GM19397 (cell line): ENCODE results near the gene PXK.

Experiments
- ATAC-seq: cut with Tn5 transposase; IDR thresholded peaks from one replicate; pipeline ENCODE4 v1.9.1; 2021; ENCODE audit warnings: mild to moderate bottlenecking, moderate library complexity; ENCODE audit not compliant: unreplicated experiment

Gene PXK

DNA sequence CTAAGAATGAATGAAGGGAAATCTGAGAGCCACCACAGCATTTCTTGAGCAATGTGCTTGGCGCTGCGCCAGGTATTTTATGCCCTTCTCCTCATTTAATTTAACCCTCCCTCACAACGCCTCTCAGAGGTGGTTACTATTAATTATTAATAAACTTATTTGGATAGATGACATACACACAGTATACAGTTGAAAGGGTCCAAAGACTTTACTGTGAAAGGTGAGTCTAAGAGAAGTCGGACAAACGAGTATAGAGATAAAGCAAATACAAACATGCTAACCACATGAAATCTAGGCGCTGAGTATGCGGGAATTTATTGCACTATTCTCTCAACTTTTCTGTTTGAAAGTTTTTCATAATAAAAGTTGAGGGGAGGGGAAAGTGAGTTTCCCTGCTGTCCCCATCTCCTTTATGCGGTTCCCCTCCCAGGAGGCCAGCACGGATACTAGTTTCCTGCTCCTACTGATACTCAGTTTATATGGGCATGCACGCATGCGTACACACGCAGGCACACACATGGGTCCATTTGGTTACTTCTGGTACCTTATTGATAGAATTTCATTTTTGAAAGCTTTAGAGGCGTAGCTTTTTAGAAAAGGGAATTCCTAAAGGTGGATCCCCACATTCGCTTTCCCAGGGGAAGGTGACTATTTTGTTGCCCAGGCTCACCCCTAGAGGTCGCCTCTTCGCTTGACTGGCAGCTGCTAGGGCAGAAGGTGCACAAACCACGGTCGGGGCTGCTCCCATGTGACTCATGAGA lies 130.7 kb downstream of the PXK start:
- ATAC-seq = peak; percentile 88

DNA sequence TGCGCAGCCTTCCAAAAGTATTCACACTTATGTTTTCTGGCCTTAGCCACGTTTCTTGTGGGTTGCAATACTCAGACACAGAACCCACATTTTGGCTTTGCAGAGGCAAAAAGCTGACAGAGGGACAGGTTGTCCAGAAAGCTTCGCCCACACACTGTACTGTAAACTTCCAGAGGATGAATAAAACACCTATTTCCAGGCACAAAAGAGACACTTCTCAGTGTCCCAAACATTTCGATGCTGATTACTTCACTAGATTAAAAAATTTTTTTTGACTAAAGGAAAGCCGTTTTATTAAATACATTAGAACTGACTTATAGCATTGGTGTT lies 131.2 kb downstream of the PXK start:
- ATAC-seq = no peak

DNA sequence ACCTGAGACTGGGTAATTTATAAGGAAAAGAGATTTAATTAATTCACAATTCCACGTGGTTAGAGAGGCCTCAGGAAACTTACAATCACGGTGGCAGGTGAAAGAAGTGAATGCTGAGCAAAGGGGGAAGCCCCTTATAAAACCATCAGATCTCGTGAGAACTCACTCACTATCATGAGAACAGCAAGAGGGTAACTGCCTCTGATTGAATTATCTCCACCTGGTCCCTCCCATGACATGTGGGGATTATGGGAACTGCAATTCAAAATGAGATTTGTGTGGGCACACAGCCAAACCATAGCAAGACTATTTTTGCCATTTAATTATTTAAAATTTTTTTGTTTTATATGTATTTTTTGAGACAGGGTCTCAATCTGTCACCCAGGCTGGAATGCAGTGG lies 132.2 kb downstream of the PXK start:
- ATAC-seq = no peak

DNA sequence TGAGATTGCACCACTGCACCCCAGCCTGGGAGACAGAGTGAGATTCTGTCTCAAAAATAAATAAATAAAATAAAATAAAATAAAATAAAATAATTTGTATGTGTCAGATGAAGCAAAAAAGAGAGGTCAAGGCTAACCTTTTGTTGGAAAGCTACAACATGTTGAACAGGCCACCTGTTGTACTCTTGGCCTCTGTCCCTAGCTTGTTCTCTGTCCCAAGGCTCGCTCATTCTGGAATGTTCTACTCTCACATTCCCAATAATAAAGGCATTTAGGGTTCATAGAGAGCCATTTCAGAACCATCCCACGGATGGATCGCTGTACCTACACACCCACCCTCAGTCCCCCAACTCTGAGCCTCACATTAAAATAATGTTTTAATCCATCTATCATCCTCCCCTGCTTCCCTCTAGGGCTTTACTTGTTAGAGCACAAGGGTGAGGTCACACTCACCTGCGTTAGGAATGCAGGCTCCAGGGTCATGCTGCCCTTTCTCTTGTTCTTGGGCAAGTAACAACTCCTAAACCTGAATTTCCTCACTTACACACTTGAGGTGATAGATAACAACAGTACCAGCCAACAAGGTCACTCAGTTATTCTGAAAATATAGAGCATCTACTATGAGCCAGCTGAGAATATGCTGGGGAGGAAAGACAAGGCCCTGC lies 134.3 kb downstream of the PXK start:
- no peak for ATAC-seq

DNA sequence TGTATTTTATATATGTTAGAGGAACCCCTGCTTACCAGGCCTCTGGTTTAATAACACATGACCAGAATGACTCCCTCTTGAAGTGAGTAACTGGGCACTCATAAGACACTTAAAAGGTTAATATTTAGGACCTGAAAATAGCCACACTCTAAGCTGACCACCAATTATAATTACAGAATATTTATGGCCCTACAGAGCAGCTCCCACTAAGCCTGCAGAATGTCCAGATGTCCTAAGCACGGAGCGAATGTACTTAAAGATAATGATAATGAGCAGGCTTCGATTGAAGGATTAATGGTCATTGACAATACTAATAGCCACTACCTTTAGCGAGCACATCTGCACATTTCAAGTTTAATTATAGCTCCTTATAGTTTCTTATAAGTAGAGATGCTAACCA lies 136.4 kb downstream of the PXK start:
- no peak for ATAC-seq

DNA sequence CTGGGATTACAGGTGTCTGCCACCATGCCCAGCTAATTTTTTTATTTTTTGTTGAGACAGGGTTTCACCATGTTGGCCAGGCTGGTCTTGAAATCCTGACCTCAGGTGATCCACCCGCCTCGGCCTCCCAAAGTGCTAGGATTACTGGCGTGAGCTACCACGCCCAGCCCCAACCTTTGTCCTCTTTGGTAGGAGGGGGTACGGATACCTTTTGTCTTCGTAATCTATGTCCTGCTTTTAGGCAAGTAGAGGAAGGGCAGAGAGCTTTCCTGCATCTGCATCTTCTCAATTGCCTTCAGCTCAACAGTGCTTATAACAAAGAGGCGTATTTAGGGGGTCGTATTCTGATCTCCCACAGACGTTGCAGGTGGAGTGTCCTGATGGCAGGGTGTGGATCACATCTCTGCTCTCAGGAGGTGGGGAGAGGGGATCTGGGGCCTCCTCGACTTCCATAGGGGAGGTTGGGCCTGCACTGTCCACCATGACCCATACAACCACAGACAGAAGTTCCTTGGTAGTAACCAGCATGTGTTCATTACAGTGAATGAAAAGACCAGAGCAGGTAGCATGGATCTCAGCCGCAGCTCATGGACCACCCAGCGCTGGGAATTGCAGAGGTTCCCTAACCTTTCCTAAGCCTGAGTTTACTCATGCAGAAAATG lies 137.8 kb downstream of the PXK start:
- no peak for ATAC-seq

DNA sequence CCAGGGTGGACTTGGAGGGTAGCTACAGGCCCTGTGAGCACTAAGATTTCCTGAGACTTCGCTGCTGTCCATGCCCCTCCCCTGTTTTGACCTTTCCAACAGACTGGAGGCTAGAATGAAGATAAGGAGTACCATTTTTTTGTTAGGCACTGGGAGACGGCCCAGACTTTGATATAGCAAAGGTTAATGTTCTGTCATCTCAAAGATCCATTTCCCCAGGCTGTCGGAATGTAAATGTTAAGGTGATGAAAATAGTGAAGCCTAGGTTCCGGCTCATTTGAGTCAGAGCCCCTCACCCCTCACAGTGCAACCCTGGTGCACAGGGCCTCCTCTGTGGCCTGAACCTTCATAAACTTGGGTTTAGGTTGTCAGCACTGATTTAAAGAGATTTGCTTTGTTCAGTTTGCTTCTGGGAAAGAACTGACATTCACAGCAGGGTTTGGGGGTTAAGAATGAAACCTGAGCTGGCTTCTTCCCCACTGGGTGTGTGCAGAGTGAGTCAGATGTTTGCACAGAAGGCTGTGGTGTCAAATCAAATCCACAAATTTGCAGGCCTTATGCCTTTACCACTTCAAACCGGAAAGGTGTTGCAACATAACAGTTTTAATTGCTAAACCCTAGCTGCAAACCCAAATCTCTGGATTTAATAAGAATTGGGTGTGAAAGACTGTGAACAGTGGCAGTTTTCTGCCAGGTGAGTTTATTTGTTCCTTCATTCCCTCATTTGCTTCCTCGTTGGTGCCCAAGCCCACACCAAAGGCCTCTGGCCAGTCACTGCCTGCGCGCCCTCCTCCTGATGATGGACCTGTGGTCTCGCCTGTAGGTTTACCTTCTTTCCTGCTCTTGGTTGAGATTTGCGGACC lies 138.6 kb downstream of the PXK start:
- ATAC-seq = no peak

DNA sequence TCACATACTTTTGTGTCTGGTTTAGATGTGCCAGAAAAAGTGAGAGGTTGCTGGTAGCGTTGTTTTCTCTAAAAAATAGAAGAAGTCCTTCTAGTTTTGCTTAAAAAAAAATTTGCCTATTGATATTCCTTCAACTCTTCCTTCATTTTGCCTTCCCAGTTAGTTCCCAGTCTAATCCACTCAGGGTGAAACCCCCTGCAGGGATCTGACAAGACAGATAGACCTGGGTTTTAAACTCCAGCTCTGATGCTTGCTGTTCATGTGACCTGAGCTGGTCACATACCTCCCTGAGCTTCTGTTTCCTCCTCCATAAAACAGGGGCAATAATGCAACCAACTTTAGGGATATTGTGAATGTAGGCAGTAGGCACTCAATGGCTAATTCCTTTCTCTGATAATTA lies 140.6 kb downstream of the PXK start:
- ATAC-seq = no peak

DNA sequence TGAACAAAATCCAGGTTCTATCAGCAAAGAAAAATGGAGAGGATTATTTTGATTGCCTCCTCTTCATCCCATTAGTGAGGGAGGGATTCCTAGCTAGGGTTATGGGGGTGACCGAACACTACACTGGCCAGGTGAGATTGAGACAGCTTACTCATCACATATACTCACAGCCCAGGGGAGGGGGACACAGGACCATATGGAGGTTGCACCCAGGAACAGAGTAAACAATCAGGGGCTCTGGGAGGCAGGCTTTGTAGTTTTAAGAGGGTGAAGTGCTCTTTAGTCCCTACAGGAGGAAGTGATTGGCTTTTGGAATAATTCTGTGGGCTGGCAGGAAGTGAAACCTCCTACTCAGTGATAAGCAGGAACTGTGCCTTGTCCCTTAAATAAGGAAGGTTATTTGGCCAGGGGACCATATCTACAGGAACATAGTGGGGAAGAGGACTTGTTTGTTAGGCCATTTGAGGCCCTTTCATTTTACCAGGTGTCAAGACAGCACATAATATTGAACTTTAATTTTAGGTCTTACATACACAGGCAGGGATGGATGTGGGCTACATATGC lies 141.7 kb downstream of the PXK start:
- no peak for ATAC-seq

DNA sequence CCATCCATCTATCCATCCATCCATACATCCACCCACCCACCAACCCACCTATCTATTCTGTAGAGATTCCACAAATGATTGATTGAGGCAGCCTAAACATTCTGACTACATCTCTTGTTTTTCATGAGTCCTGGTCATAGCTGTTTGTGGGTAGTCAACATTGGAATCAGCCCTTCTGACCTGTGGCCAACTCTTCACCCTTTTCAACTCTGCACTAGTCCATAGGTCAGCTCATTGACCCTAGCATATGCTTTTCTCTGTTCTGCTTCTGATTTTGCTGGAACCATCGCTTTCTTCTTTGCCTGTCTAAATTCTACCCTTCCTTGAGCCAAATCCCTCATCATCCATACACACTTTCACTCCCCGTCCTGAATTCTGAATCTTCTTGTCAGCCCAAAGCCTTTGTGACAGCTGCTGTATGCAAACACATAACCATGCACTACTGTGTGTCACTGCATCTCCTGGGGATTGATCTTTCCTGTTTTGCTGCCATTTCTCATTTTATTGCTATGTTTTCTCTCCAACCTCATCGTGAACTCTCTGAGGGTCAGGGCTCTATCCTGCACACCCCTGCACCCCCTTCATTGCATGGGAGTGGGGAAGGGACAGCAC lies 142.4 kb downstream of the PXK start:
- no peak for ATAC-seq
